Measurements from ENCODE around the gene ASPA. TPM values are rescaled to one million over a fixed set of nuclear protein-coding genes. Genes with fewer than 3 reads are reported as not detected.

The ASPA gene
- total and polyA plus RNA-seq, 2 experiments from 2014 or later, result 0.08 to 0.27 TPM

- Histone ChIP-seq H3K4me3 (no peak overlapping the region), H4K20me1 (ENCODE audit: insufficient read depth, poor library complexity, severe bottlenecking) (no peaks in the 10 kb centered on the region), H3K27me3 (no peaks in the 10 kb centered on the region), H3K36me3 (replicated peaks; ENCODE audit: insufficient read depth, low read depth) (no peaks in the 10 kb centered on the region), H3K9me3 (ENCODE audit: low read depth) (no peaks in the 10 kb centered on the region), H3K4me2 (no peak overlapping the region), H3K4me1 (ENCODE audit: insufficient read depth) (peaks cover 21% of the 10 kb centered on the region), H2AFZ (no peak overlapping the region), H3K79me2 (no peaks in the 10 kb centered on the region), H3K9me2 (replicated peaks; ENCODE audit: insufficient read depth) (no peaks in the 10 kb centered on the region), H3K27ac (no peak overlapping the region)
- 99% methylated on average over 10 of the region's 10 CpGs for WGBS (ENCODE audit: low lambda C conversion rate, missing lambda C conversion rate)
- TF ChIP-seq EZH2 (IDR thresholded peaks at IDR 0.05; ENCODE audit: borderline replicate concordance) (no peak), EZH2phosphoT487 (IDR thresholded peaks at IDR 0.05; ENCODE audit: low read depth, severe bottlenecking, unreplicated experiment) (no peak), CTCF (IDR thresholded peaks at IDR 0.05; ENCODE audit: poor library complexity) (no peak)
- DNase-seq (ENCODE audit: low spot score), result no peak
These were observed 51.2 kb downstream of the ASPA start for GRCh38 chr17:3526971-3527370.

- Histone ChIP-seq H3K9me2 (replicated peaks; ENCODE audit: insufficient read depth) (no peaks in the 10 kb centered on the region), H3K27me3 (no peaks in the 10 kb centered on the region), H3K4me1 (ENCODE audit: insufficient read depth) (peaks cover 21% of the 10 kb centered on the region), H3K9me3 (ENCODE audit: low read depth) (no peaks in the 10 kb centered on the region), H4K20me1 (ENCODE audit: insufficient read depth, poor library complexity, severe bottlenecking) (no peaks in the 10 kb centered on the region), H3K27ac (no peak overlapping the region), H3K79me2 (no peaks in the 10 kb centered on the region), H3K4me2 (no peak overlapping the region), H3K36me3 (replicated peaks; ENCODE audit: insufficient read depth, low read depth) (no peaks in the 10 kb centered on the region), H3K4me3 (no peak overlapping the region), H2AFZ (no peak overlapping the region)
- 98% methylated on average over 5 of the region's 5 CpGs for WGBS (ENCODE audit: low lambda C conversion rate, missing lambda C conversion rate)
- TF ChIP-seq EZH2 (IDR thresholded peaks at IDR 0.05; ENCODE audit: borderline replicate concordance), result no peak
- TF ChIP-seq CTCF (IDR thresholded peaks at IDR 0.05; ENCODE audit: poor library complexity), result no peak
- no peak for TF ChIP-seq EZH2phosphoT487 (IDR thresholded peaks at IDR 0.05; ENCODE audit: low read depth, severe bottlenecking, unreplicated experiment)
- DNase-seq (ENCODE audit: low spot score), result no peak
These were observed 51.7 kb downstream of the ASPA start for GRCh38 chr17:3527468-3527867.

GRCh38 chr17:3527896-3528295 lies 52.1 kb downstream of the ASPA start:
- WGBS (ENCODE audit: low lambda C conversion rate, missing lambda C conversion rate), result 97% methylated on average over 8 of the region's 8 CpGs

More at GRCh38 chr17:3527896-3528295, 52.1 kb downstream of the ASPA start:
- Histone ChIP-seq H3K9me3 (ENCODE audit: low read depth) (no peaks in the 10 kb centered on the region), H4K20me1 (ENCODE audit: insufficient read depth, poor library complexity, severe bottlenecking) (no peaks in the 10 kb centered on the region), H3K9me2 (replicated peaks; ENCODE audit: insufficient read depth) (no peaks in the 10 kb centered on the region), H3K4me1 (ENCODE audit: insufficient read depth) (peaks cover 21% of the 10 kb centered on the region), H3K4me3 (no peak overlapping the region), H3K36me3 (replicated peaks; ENCODE audit: insufficient read depth, low read depth) (no peaks in the 10 kb centered on the region), H3K27ac (no peak overlapping the region), H2AFZ (no peak overlapping the region), H3K79me2 (no peaks in the 10 kb centered on the region), H3K4me2 (no peak overlapping the region), H3K27me3 (no peaks in the 10 kb centered on the region)
- TF ChIP-seq EZH2 (IDR thresholded peaks at IDR 0.05; ENCODE audit: borderline replicate concordance) (no peak), CTCF (IDR thresholded peaks at IDR 0.05; ENCODE audit: poor library complexity) (no peak)
- no peak for DNase-seq (ENCODE audit: low spot score)
